Measurements from ENCODE around the gene NFIB. TPM values are rescaled to one million over a fixed set of nuclear protein-coding genes. Genes with fewer than 3 reads are reported as not detected.

Gene NFIB
- total RNA-seq, 1 donor from 2014 or later = 1.5 TPM

- H3K27ac Mint-ChIP-seq (ENCODE audit: unreplicated experiment) = no peak overlapping the region
- no peaks in the 10 kb centered on the region for H3K27me3 Mint-ChIP-seq (ENCODE audit: unreplicated experiment)
- H3K9me3 Mint-ChIP-seq (ENCODE audit: unreplicated experiment) = no peaks in the 10 kb centered on the region
- no peaks in the 10 kb centered on the region for H3K36me3 Mint-ChIP-seq (ENCODE audit: unreplicated experiment)
- no peak overlapping the region for H3K4me3 Mint-ChIP-seq (ENCODE audit: unreplicated experiment)
- TF ChIP-seq CTCF (IDR thresholded peaks at IDR 0.05; ENCODE audit: partially characterized antibody, unreplicated experiment) = no peak
- no peak for DNase-seq
- H3K4me1 Mint-ChIP-seq (ENCODE audit: low read depth, unreplicated experiment) = no peaks in the 10 kb centered on the region
These were observed 55.2 kb downstream of the NFIB start for GRCh38 chr9:14258660-14259239.

GRCh38 chr9:14258156-14258555, 55.8 kb downstream of the NFIB start:
- Mint-ChIP-seq H3K9me3 (ENCODE audit: unreplicated experiment) (no peaks in the 10 kb centered on the region), H3K4me3 (ENCODE audit: unreplicated experiment) (no peak overlapping the region), H3K27me3 (ENCODE audit: unreplicated experiment) (no peaks in the 10 kb centered on the region), H3K27ac (ENCODE audit: unreplicated experiment) (no peak overlapping the region), H3K4me1 (ENCODE audit: low read depth, unreplicated experiment) (no peaks in the 10 kb centered on the region), H3K36me3 (ENCODE audit: unreplicated experiment) (no peaks in the 10 kb centered on the region)
- DNase-seq = no peak
- no peak for TF ChIP-seq CTCF (IDR thresholded peaks at IDR 0.05; ENCODE audit: partially characterized antibody, unreplicated experiment)

GRCh38 chr9:14256588-14256987, 57.4 kb downstream of the NFIB start:
- no peak for TF ChIP-seq CTCF (IDR thresholded peaks at IDR 0.05; ENCODE audit: partially characterized antibody, unreplicated experiment)
- Mint-ChIP-seq H3K27me3 (ENCODE audit: unreplicated experiment) (no peaks in the 10 kb centered on the region), H3K9me3 (ENCODE audit: unreplicated experiment) (no peaks in the 10 kb centered on the region), H3K4me3 (ENCODE audit: unreplicated experiment) (no peak overlapping the region), H3K27ac (ENCODE audit: unreplicated experiment) (no peak overlapping the region), H3K4me1 (ENCODE audit: low read depth, unreplicated experiment) (no peaks in the 10 kb centered on the region), H3K36me3 (ENCODE audit: unreplicated experiment) (no peaks in the 10 kb centered on the region)
- DNase-seq = no peak

GRCh38 chr9:14251154-14252071, 62.5 kb downstream of the NFIB start:
- Mint-ChIP-seq H3K9me3 (ENCODE audit: unreplicated experiment) (no peaks in the 10 kb centered on the region), H3K4me3 (ENCODE audit: unreplicated experiment) (no peak overlapping the region), H3K4me1 (ENCODE audit: low read depth, unreplicated experiment) (no peaks in the 10 kb centered on the region), H3K27ac (ENCODE audit: unreplicated experiment) (no peak overlapping the region), H3K36me3 (ENCODE audit: unreplicated experiment) (no peaks in the 10 kb centered on the region), H3K27me3 (ENCODE audit: unreplicated experiment) (no peaks in the 10 kb centered on the region)
- TF ChIP-seq CTCF (IDR thresholded peaks at IDR 0.05; ENCODE audit: partially characterized antibody, unreplicated experiment) = no peak
- no peak for DNase-seq

GRCh38 chr9:14250794-14251153, 63.2 kb downstream of the NFIB start:
- Mint-ChIP-seq H3K36me3 (ENCODE audit: unreplicated experiment) (no peaks in the 10 kb centered on the region), H3K9me3 (ENCODE audit: unreplicated experiment) (no peaks in the 10 kb centered on the region), H3K27me3 (ENCODE audit: unreplicated experiment) (no peaks in the 10 kb centered on the region), H3K4me1 (ENCODE audit: low read depth, unreplicated experiment) (no peaks in the 10 kb centered on the region), H3K27ac (ENCODE audit: unreplicated experiment) (no peak overlapping the region), H3K4me3 (ENCODE audit: unreplicated experiment) (no peak overlapping the region)
- no peak for TF ChIP-seq CTCF (IDR thresholded peaks at IDR 0.05; ENCODE audit: partially characterized antibody, unreplicated experiment)
- no peak for DNase-seq

Measured in glutamatergic neuron (in vitro differentiated cells).